SK-N-SH (cell line): Measurements from ENCODE around the gene VWDE.

Experiments
- CTCF ChIP-seq: fragments of 200-600 bp; sonication (generic); IDR thresholded peaks from 2 replicates; pipeline ENCODE4 v1.6.1; 2017; ENCODE audit warnings: antibody characterized with exemption, mild to moderate bottlenecking, moderate library complexity
- EZH2phosphoT487 ChIP-seq: fragments of 200-600 bp; sonication (generic); IDR thresholded peaks from 2 replicates; pipeline ENCODE4 v1.6.1; 2017; ENCODE audit warnings: low read depth, mixed run types, mild to moderate bottlenecking, antibody characterized with exemption, moderate library complexity, borderline replicate concordance
- PBX3 ChIP-seq: IDR thresholded peaks from 2 replicates; pipeline ENCODE4; 2012
- TEAD4 ChIP-seq: IDR thresholded peaks from 2 replicates; pipeline ENCODE4 v1.4.0; 2012; ENCODE audit warnings: mild to moderate bottlenecking, borderline replicate concordance; ENCODE audit not compliant: insufficient read depth

DNA sequence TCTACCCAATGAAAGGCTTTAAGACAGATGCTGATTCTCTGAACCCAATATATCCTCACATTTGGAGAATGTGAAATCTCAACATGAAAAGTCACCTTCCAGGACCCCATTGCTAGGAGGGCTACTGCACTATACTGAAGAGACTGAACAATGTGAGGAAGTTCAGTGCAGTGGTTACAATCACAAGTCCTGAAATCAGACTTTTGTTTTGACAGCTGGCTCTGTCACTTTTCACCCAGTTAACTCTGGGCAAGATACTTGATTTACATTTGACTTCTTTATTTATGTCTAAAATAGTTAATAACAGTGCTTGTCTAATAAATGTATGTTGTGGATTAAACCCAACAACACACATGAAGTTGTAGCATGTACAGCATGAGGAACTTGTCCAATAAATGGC, 14.8 kb upstream of the VWDE start:
- TF ChIP-seq PBX3 (no peak), EZH2phosphoT487 (no peak), CTCF (no peak), TEAD4 (no peak)
